ENCODE data around the gene SPEM1. TPM values are rescaled to one million over a fixed set of nuclear protein-coding genes. Genes with fewer than 3 reads are reported as not detected.
A peak's percentile ranks its signal among the peaks of the same experiment; 100 is the strongest.

SPEM1 gene
- total RNA-seq, 1 donor from 2014 or later, result 0.26 TPM

GRCh38 chr17:7380855-7381683 is 39.1 kb upstream of the SPEM1 start, which contains the start of gene TNK1:
TSS of gene TNK1 (plus strand) at chr17:7381089. CDS start at chr17:7382927, 1,838 bp downstream.
- Mint-ChIP-seq H3K4me3 (peak within 1 kb of the TSS; percentile 73), H3K36me3 (ENCODE audit: low read depth) (peaks cover 5% of the 10 kb centered on the region), H3K27ac (ENCODE audit: unreplicated experiment) (no peak within 1 kb of the TSS), H3K9me3 (peaks cover 6% of the 10 kb centered on the region), H3K27me3 (ENCODE audit: low read depth) (peaks cover 78% of the 10 kb centered on the region), H3K4me1 (peaks cover 11% of the 10 kb centered on the region)
- TF ChIP-seq, protein P1, sequence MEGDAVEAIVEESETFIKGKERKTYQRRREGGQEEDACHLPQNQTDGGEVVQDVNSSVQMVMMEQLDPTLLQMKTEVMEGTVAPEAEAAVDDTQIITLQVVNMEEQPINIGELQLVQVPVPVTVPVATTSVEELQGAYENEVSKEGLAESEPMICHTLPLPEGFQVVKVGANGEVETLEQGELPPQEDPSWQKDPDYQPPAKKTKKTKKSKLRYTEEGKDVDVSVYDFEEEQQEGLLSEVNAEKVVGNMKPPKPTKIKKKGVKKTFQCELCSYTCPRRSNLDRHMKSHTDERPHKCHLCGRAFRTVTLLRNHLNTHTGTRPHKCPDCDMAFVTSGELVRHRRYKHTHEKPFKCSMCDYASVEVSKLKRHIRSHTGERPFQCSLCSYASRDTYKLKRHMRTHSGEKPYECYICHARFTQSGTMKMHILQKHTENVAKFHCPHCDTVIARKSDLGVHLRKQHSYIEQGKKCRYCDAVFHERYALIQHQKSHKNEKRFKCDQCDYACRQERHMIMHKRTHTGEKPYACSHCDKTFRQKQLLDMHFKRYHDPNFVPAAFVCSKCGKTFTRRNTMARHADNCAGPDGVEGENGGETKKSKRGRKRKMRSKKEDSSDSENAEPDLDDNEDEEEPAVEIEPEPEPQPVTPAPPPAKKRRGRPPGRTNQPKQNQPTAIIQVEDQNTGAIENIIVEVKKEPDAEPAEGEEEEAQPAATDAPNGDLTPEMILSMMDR (conservative IDR thresholded peaks at IDR 0.05), result no peak
- no peak for DNase-seq (ENCODE audit: low read depth, low spot score)

DNA sequence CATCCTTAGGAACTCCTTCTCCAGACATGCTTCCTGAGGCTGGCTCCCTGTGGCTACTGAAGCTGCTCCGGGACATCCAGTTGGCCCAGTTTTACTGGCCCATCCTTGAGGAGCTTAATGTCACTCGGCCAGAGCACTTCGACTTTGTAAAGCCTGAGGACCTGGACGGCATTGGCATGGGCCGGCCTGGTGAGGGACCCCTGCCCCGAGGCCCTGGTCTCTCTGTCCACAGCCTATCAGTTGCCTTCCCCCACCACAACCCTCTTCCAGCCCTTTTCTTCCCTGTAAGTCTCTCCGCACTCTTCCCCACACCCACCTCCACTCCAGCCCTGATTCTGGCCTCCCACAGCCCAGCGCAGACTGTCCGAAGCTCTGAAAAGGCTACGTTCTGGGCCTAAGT is 37.2 kb upstream of the SPEM1 start:
- DNase-seq (ENCODE audit: low read depth, low spot score), result no peak
- peaks cover 11% of the 10 kb centered on the region for H3K4me1 Mint-ChIP-seq
- peaks cover 5% of the 10 kb centered on the region for H3K36me3 Mint-ChIP-seq (ENCODE audit: low read depth)
- TF ChIP-seq, protein P1 (conservative IDR thresholded peaks at IDR 0.05), result no peak
- no peak overlapping the region for H3K27ac Mint-ChIP-seq (ENCODE audit: unreplicated experiment)
- H3K9me3 Mint-ChIP-seq, result peaks cover 6% of the 10 kb centered on the region
- peak overlapping the region; percentile 41 for H3K4me3 Mint-ChIP-seq
- peaks cover 66% of the 10 kb centered on the region for H3K27me3 Mint-ChIP-seq (ENCODE audit: low read depth)

GRCh38 chr17:7383371-7383741 is 36.8 kb upstream of the SPEM1 start:
- no peak for DNase-seq (ENCODE audit: low read depth, low spot score)
- Mint-ChIP-seq H3K36me3 (ENCODE audit: low read depth) (peaks cover 5% of the 10 kb centered on the region), H3K27me3 (ENCODE audit: low read depth) (peaks cover 64% of the 10 kb centered on the region), H3K4me1 (peaks cover 11% of the 10 kb centered on the region), H3K4me3 (no peak overlapping the region), H3K9me3 (peaks cover 6% of the 10 kb centered on the region), H3K27ac (ENCODE audit: unreplicated experiment) (no peak overlapping the region)
- TF ChIP-seq, protein P1 (conservative IDR thresholded peaks at IDR 0.05), result no peak

DNA sequence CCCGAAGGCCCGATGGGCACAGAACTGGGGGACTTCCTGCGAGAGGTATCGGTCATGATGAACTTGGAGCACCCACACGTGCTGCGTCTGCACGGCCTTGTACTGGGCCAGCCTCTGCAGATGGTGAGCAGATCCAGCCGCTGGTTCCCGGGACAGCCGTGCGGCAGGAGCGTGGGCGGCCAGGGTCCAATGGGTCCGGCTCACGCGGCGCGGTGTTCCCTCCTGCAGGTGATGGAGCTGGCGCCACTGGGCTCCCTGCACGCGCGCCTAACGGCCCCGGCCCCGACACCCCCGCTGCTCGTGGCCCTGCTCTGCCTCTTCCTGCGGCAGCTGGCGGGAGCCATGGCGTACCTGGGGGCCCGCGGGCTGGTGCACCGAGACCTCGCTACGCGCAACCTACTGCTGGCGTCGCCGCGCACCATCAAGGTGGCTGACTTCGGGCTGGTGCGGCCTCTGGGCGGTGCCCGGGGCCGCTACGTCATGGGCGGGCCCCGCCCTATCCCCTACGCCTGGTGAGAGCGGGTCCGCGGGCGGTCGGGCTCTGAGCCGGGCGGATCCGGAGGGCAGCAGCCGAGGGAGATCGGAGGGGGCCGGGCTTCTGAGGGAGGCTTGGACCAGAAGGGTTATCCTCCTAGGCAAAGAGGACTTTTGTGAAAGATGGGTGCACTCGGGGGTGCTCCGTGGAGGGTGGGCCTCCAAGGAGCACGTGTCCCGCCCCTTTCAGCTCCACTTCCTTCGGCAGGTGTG is 36.2 kb upstream of the SPEM1 start:
- H3K9me3 Mint-ChIP-seq, result peaks cover 6% of the 10 kb centered on the region
- no peak overlapping the region for H3K27ac Mint-ChIP-seq (ENCODE audit: unreplicated experiment)
- no peak overlapping the region for H3K4me3 Mint-ChIP-seq
- DNase-seq (ENCODE audit: low read depth, low spot score), result peak; percentile 55
- peaks cover 5% of the 10 kb centered on the region for H3K36me3 Mint-ChIP-seq (ENCODE audit: low read depth)
- H3K4me1 Mint-ChIP-seq, result peaks cover 11% of the 10 kb centered on the region
- TF ChIP-seq, protein P1 (conservative IDR thresholded peaks at IDR 0.05), result no peak
- peaks cover 60% of the 10 kb centered on the region for H3K27me3 Mint-ChIP-seq (ENCODE audit: low read depth)

DNA sequence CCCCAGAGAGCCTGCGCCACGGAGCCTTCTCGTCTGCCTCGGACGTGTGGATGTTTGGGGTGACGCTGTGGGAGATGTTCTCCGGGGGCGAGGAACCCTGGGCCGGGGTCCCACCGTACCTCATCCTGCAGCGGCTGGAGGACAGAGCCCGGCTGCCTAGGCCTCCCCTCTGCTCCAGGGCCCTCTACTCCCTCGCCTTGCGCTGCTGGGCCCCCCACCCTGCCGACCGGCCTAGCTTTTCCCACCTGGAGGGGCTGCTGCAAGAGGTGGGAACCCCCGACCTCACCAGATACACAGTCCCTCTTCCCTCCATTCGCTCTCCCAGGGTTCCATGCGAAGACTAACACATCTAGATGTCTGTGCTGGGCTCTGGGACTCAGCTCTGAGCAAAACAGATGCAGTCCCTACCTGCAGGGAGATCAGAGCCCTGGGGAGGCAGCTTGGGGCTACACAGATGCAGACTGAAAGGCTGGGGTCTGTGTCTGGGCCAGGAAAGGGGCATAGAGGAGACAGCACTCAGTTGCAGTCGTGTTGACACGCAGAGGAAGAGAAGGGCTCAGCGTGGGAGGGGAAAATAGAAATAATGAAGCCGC is 35.5 kb upstream of the SPEM1 start:
- H3K36me3 Mint-ChIP-seq (ENCODE audit: low read depth), result no peaks in the 10 kb centered on the region
- DNase-seq (ENCODE audit: low read depth, low spot score), result no peak
- H3K4me1 Mint-ChIP-seq, result peaks cover 11% of the 10 kb centered on the region
- peaks cover 54% of the 10 kb centered on the region for H3K27me3 Mint-ChIP-seq (ENCODE audit: low read depth)
- H3K4me3 Mint-ChIP-seq, result no peak overlapping the region
- H3K27ac Mint-ChIP-seq (ENCODE audit: unreplicated experiment), result no peak overlapping the region
- H3K9me3 Mint-ChIP-seq, result no peaks in the 10 kb centered on the region
- TF ChIP-seq, protein P1 (conservative IDR thresholded peaks at IDR 0.05), result no peak

Measured in neural crest cell (in vitro differentiated cells).